Right kidney (tissue), 1 donor: Measurements from ENCODE around the gene PRKAG2.
"Not testable (repeated sequence)": the region's sequence is repeated elsewhere in the genome, so short reads cannot be mapped to it uniquely, and the experiment has no call there.

Source experiments
- DNase-seq: peaks from one replicate; pipeline ENCODE4 v3.0.0-alpha.2; 2016

PRKAG2 gene

GRCh38 chr7:151581741-151582140, 295.2 kb downstream of the PRKAG2 start:
- DNase-seq, result no peak

- no peak for DNase-seq
Measured at GRCh38 chr7:151579644-151580043, 297.3 kb downstream of the PRKAG2 start.

- no peak for DNase-seq
Measured at GRCh38 chr7:151575410-151575809, 301.5 kb downstream of the PRKAG2 start.

- not testable (repeated sequence) for DNase-seq
Measured at GRCh38 chr7:151573046-151573445, 303.9 kb downstream of the PRKAG2 start.

GRCh38 chr7:151572136-151572535, 304.8 kb downstream of the PRKAG2 start:
- no peak for DNase-seq

GRCh38 chr7:151571471-151571870, 305.4 kb downstream of the PRKAG2 start:
- DNase-seq, result no peak

- DNase-seq, result no peak
Measured at GRCh38 chr7:151570366-151570915, 306.5 kb downstream of the PRKAG2 start.

- DNase-seq, result no peak
Measured at GRCh38 chr7:151568956-151569940, 307.7 kb downstream of the PRKAG2 start.

GRCh38 chr7:151566897-151567320, 310.0 kb downstream of the PRKAG2 start:
- DNase-seq, result no peak

GRCh38 chr7:151565541-151565940, 311.4 kb downstream of the PRKAG2 start:
- DNase-seq, result no peak

- DNase-seq, result no peak
Measured at GRCh38 chr7:151560243-151560642, 316.7 kb downstream of the PRKAG2 start.

- no peak for DNase-seq
Measured at GRCh38 chr7:151559557-151560183, 317.2 kb downstream of the PRKAG2 start.

- no peak for DNase-seq
Measured at GRCh38 chr7:151558575-151558974, 318.3 kb downstream of the PRKAG2 start.

- DNase-seq, result no peak
Measured at GRCh38 chr7:151556592-151556991, 320.3 kb downstream of the PRKAG2 start.

- DNase-seq, result no peak
Measured at GRCh38 chr7:151553356-151553755, 323.6 kb downstream of the PRKAG2 start.

- no peak for DNase-seq
Measured at GRCh38 chr7:151552352-151553028, 324.4 kb downstream of the PRKAG2 start.

- DNase-seq, result no peak
Measured at GRCh38 chr7:151551820-151552219, 325.1 kb downstream of the PRKAG2 start.

GRCh38 chr7:151550656-151551286, 326.1 kb downstream of the PRKAG2 start:
- no peak for DNase-seq

GRCh38 chr7:151549644-151550043, 327.3 kb downstream of the PRKAG2 start:
- no peak for DNase-seq

- DNase-seq, result no peak
Measured at GRCh38 chr7:151549083-151549482, 327.8 kb downstream of the PRKAG2 start.

- no peak for DNase-seq
Measured at GRCh38 chr7:151544183-151544582, 332.7 kb downstream of the PRKAG2 start.

GRCh38 chr7:151542606-151543130, 334.2 kb downstream of the PRKAG2 start:
- no peak for DNase-seq
